Spleen (tissue), 11 donors: ENCODE results near the gene RNLS. TPM values are rescaled to one million over a fixed set of nuclear protein-coding genes. Genes with fewer than 3 reads are reported as not detected.

Experiments used
- DNase-seq: peaks from one replicate; pipeline ENCODE4 v3.0.0-alpha.2; 2020
- H3K27ac ChIP-seq, 8 donors: fragments of 200-600 bp; sonication (generic) in 7 of 8; 1 replicate in 4 of 8; 2 replicates in 4 of 8; pipeline versions ENCODE4 v1.5.0 to v1.8.0; 2016 to 2021; ENCODE audit warnings: inconsistent platforms in 4 of 8, mild to moderate bottlenecking in 4 of 8, moderate library complexity in 1 of 8
- H3K27me3 ChIP-seq, 7 donors: fragments of 200-600 bp; sonication (generic) in 6 of 7; replicated peaks in 1 of 7; 1 replicate in 4 of 7; 2 replicates in 3 of 7; pipeline versions ENCODE4 v1.5.0 to v1.8.0; 2016 to 2021; ENCODE audit warnings: inconsistent platforms in 3 of 7, mild to moderate bottlenecking in 1 of 7
- H3K36me3 ChIP-seq, 6 donors: fragments of 200-600 bp; sonication (generic) in 5 of 6; 1 replicate in 4 of 6; 2 replicates in 2 of 6; pipeline versions ENCODE4 v1.5.0 to v1.8.0; 2016 to 2021; ENCODE audit warnings: inconsistent platforms in 2 of 6
- H3K4me1 ChIP-seq, 6 donors: fragments of 200-600 bp; sonication (generic) in 5 of 6; 1 replicate in 3 of 6; 2 replicates in 3 of 6; pipeline versions ENCODE4 v1.5.0 to v1.8.0; 2016 to 2021; ENCODE audit warnings: inconsistent platforms in 3 of 6
- H3K4me3 ChIP-seq, 8 donors: fragments of 200-600 bp; sonication (generic) in 7 of 8; 1 replicate in 4 of 8; 2 replicates in 4 of 8; pipeline versions ENCODE4 v1.5.0 to v1.8.0; 2016 to 2021; ENCODE audit warnings: inconsistent platforms in 4 of 8, mild to moderate bottlenecking in 4 of 8, moderate library complexity in 2 of 8
- H3K9me3 ChIP-seq, 8 donors: fragments of 200-600 bp; sonication (generic) in 7 of 8; 1 replicate in 4 of 8; 2 replicates in 4 of 8; pipeline versions ENCODE4 v1.5.0 to v1.8.0; 2016 to 2021; ENCODE audit warnings: inconsistent platforms in 4 of 8
- CTCF ChIP-seq, 11 experiments: fragments of 200-600 bp in 7 of 11; fragments of 450-650 bp in 4 of 11; sonication (generic) in 4 of 11; IDR thresholded peaks in 8 of 11; conservative IDR thresholded peaks in 3 of 11; 1 replicate in 7 of 11; 2 replicates in 4 of 11; pipeline versions ENCODE4 v1.4.0 to v1.8.0; 2016 to 2021; ENCODE audit warnings: antibody characterized with exemption in 11 of 11, inconsistent platforms in 4 of 11, mild to moderate bottlenecking in 1 of 11
- POLR2A ChIP-seq, 3 donors: fragments of 450-650 bp; IDR thresholded peaks; one replicate each; pipeline ENCODE4 v1.5.1; 2017; ENCODE audit warnings: antibody characterized with exemption in 3 of 3, mild to moderate bottlenecking in 1 of 3
- POLR2AphosphoS5 ChIP-seq, 3 donors: sonication (generic); formaldehyde crosslinking; IDR thresholded peaks; one replicate each; pipeline ENCODE4 v1.5.1; 2017; ENCODE audit warnings: antibody characterized with exemption in 3 of 3
- WGBS, 5 donors: extraction: QIAGEN DNeasy Blood & Tissue Kit in 3 of 5; methylation state at CpG; one replicate each; pipeline versions ENCODE4 v1.1.5 to v1.1.7; 2013 to 2018; 5-methylcytosine and 5-hydroxymethylcytosine counted together
- intact Hi-C: fragments of 100-400 bp; cut with DNase I; formaldehyde crosslinking; loops from one replicate; pipeline ENCODE4 v1.15.0; 2023; ENCODE audit warnings: low total_unique reads
- polyA plus RNA-seq, 3 donors: library from polyadenylated mRNA; stranded (reverse); fragments of 200-250 nt; gene quantifications; one replicate each; pipeline ENCODE4 v1.2.1, GENCODE V29; 2013
- total RNA-seq, 7 donors: library from RNA; depleted of rRNA in 3 of 7; stranded (reverse); fragments of >200 nt in 3 of 7; fragmentation: NEBNext Ultra II Directional in 4 of 7; extraction: Animal tissue kit (Norgen Biotek cat#: 25700) in 4 of 7; gene quantifications; one replicate each; pipeline versions ENCODE4 v1.1.0 to v1.2.1, GENCODE V29; 2016 to 2021
- donor health status: healthy with polysubstance abuse.
- donor health status: DM: no; HTN: no; CAD: no; lungs with moderate emphysema.
- donor health status: DM: no; HTN: no; CAD: no.
- donor health status: Bipolar disorder and iron deficiency.
- donor health status: healthy.
- donor health status: DM: no; HTN: no; CAD: no.
- donor health status: DM: yes; HTN: yes; CAD: no.

RNLS gene
- total and polyA plus RNA-seq, 10 donors, result 4.5 to 28.8 (median 8.5) TPM

- intact Hi-C loops, result no loop called here
- DNase-seq, result no peak
- Histone ChIP-seq H3K9me3 (no peaks in the 10 kb centered on the region), H3K4me1 (peaks cover 0 to 7% (median 0%) of the 10 kb centered on the region in 6 donors), H3K27ac (no peak overlapping the region), H3K4me3 (no peak overlapping the region), H3K36me3 (no peaks in the 10 kb centered on the region), H3K27me3 (no peaks in the 10 kb centered on the region)
- TF ChIP-seq POLR2A (IDR thresholded peaks at IDR 0.05), result no peak
- no peak for TF ChIP-seq POLR2AphosphoS5 (IDR thresholded peaks at IDR 0.05)
- TF ChIP-seq CTCF (IDR thresholded peaks at IDR 0.05 in 8 of 11, conservative IDR thresholded peaks at IDR 0.05 in 3 of 11), result no peak
- WGBS, 5 donors, result 88 to 93% (median 91%) methylated on average over 6 of the region's 6 CpGs
Measured at GRCh38 chr10:88499569-88500470, 83.3 kb downstream of the RNLS start.

- WGBS, 5 donors, result 89 to 100% (median 95%) methylated on average over 1 of the region's 1 CpG
Measured at GRCh38 chr10:88497913-88498312, 85.2 kb downstream of the RNLS start.

GRCh38 chr10:88494537-88494936 lies 88.6 kb downstream of the RNLS start:
- Histone ChIP-seq H3K27me3 (no peaks in the 10 kb centered on the region), H3K36me3 (no peaks in the 10 kb centered on the region)

More at GRCh38 chr10:88497913-88498312, 85.2 kb downstream of the RNLS start:
- no peaks in the 10 kb centered on the region for H3K27me3 ChIP-seq
- no peaks in the 10 kb centered on the region for H3K36me3 ChIP-seq
- H3K4me1 ChIP-seq, result peaks cover 0 to 16% (median 0%) of the 10 kb centered on the region in 6 donors
- no peak overlapping the region for H3K4me3 ChIP-seq
- no peak for DNase-seq
- no peak overlapping the region for H3K27ac ChIP-seq
- intact Hi-C loops, result no loop called here
- TF ChIP-seq CTCF (IDR thresholded peaks at IDR 0.05 in 8 of 11, conservative IDR thresholded peaks at IDR 0.05 in 3 of 11) (no peak), POLR2AphosphoS5 (IDR thresholded peaks at IDR 0.05) (no peak), POLR2A (IDR thresholded peaks at IDR 0.05) (no peak)
- no peaks in the 10 kb centered on the region for H3K9me3 ChIP-seq

More at GRCh38 chr10:88494537-88494936, 88.6 kb downstream of the RNLS start:
- no peak for TF ChIP-seq CTCF (IDR thresholded peaks at IDR 0.05 in 8 of 11, conservative IDR thresholded peaks at IDR 0.05 in 3 of 11)
- TF ChIP-seq POLR2A (IDR thresholded peaks at IDR 0.05), result no peak
- H3K4me1 ChIP-seq, result peaks cover 0 to 28% (median 3%) of the 10 kb centered on the region in 6 donors
- intact Hi-C loops, result no loop called here
- no peaks in the 10 kb centered on the region for H3K9me3 ChIP-seq
- no peak overlapping the region for H3K4me3 ChIP-seq
- DNase-seq, result no peak
- no peak overlapping the region for H3K27ac ChIP-seq
